B cell (primary cell): Measurements from ENCODE around the gene ACSL1. TPM values are rescaled to one million over a fixed set of nuclear protein-coding genes. Genes with fewer than 3 reads are reported as not detected.

Experiments
- ATAC-seq: fragments of 200-7000 bp; cut with Tn5 transposase; one replicate; pipeline ENCODE4 v1.10.0; 2021; ENCODE audit warnings: low read depth, mild to moderate bottlenecking, moderate number of reproducible peaks, moderate library complexity
- CTCF ChIA-PET: fragments of 350-600 bp; sonication (Branson Sonifier 250); formaldehyde crosslinking; loops from one replicate; lab custom pipeline; 2021; ENCODE audit warnings: antibody characterized with exemption, inconsistent platforms; lab: Charles Lee
- POLR2A ChIA-PET: fragments of 350-600 bp; sonication (Branson Sonifier 250); formaldehyde crosslinking; loops from one replicate; lab custom pipeline; 2021; ENCODE audit warnings: antibody characterized with exemption; lab: Charles Lee
- DNase-seq: peaks from one replicate; pipeline ENCODE4 v3.0.0; 2013
- H2AFZ ChIP-seq: 2 replicates; pipeline ENCODE4 v1.6.1; 2012; ENCODE audit warnings: mild to moderate bottlenecking, low read depth, low read length; ENCODE audit not compliant: insufficient read depth, poor library complexity, severe bottlenecking
- H3K27ac ChIP-seq, 2 donors: 1 replicate in 1 of 2; 2 replicates in 1 of 2; pipeline ENCODE4 v1.5.1; 2012 to 2013; ENCODE audit warnings: low read length in 2 of 2, mild to moderate bottlenecking in 2 of 2, moderate library complexity in 1 of 2
- H3K27me3 ChIP-seq, 4 experiments: fragments of 200-600 bp in 1 of 4; sonication (generic) in 1 of 4; replicated peaks in 1 of 4; 1 replicate in 2 of 4; 2 replicates in 2 of 4; pipeline versions ENCODE4 v1.6.1 to v1.7.0; 2013 to 2016; ENCODE audit warnings: low read length in 3 of 4, mild to moderate bottlenecking in 2 of 4, mixed read lengths in 1 of 4, moderate library complexity in 1 of 4; ENCODE audit not compliant: insufficient read depth in 4 of 4, control insufficient read depth in 3 of 4; ENCODE audit errors: control extremely low read depth in 1 of 4
- H3K36me3 ChIP-seq, 2 experiments: replicated peaks in 1 of 2; 1 replicate in 1 of 2; 2 replicates in 1 of 2; pipeline versions ENCODE4 v1.6.1 to v1.7.1; 2013; ENCODE audit warnings: low read length in 1 of 2; ENCODE audit not compliant: insufficient read depth in 2 of 2, control insufficient read depth in 1 of 2; ENCODE audit errors: control extremely low read depth in 1 of 2, extremely low read depth in 1 of 2
- H3K4me1 ChIP-seq, 2 donors: fragments of 200-600 bp in 1 of 2; sonication (generic) in 1 of 2; 1 replicate in 1 of 2; 2 replicates in 1 of 2; pipeline versions ENCODE4 v1.5.1 to v1.6.1; 2013 to 2017; ENCODE audit warnings: low read length in 2 of 2; ENCODE audit not compliant: control insufficient read depth in 2 of 2, insufficient read depth in 2 of 2
- H3K4me2 ChIP-seq: replicated peaks from 2 replicates; pipeline ENCODE3; 2012; ENCODE audit warnings: mild to moderate bottlenecking, low read depth, low read length; ENCODE audit not compliant: poor library complexity, severe bottlenecking
- H3K4me3 ChIP-seq, 5 experiments: fragments of 200-600 bp in 1 of 5; sonication (generic) in 1 of 5; 1 replicate in 3 of 5; 2 replicates in 2 of 5; pipeline versions ENCODE4 v1.5.1 to v1.7.0; 2011 to 2016; ENCODE audit warnings: low read length in 4 of 5, mild to moderate bottlenecking in 4 of 5, low read depth in 2 of 5, control low read depth in 1 of 5, moderate library complexity in 1 of 5; ENCODE audit not compliant: insufficient read depth in 1 of 5; ENCODE audit errors: control extremely low read depth in 1 of 5, extremely low read depth in 1 of 5
- H3K79me2 ChIP-seq: fragments of 200-600 bp; sonication (generic); one replicate; pipeline ENCODE4 v1.6.0; 2016; ENCODE audit warnings: low read length; ENCODE audit not compliant: control insufficient read depth, insufficient read depth
- H3K9ac ChIP-seq: fragments of 200-600 bp; sonication (generic); 2 replicates; pipeline ENCODE4 v1.6.1; 2017; ENCODE audit warnings: mild to moderate bottlenecking, low read length, moderate library complexity
- H3K9me3 ChIP-seq, 3 donors: one replicate each; pipeline versions ENCODE4 v1.6.1 to v1.7.1; 2013; ENCODE audit warnings: low read length in 2 of 3; ENCODE audit not compliant: control insufficient read depth in 2 of 3, insufficient read depth in 1 of 3; ENCODE audit errors: control extremely low read depth in 1 of 3
- H4K20me1 ChIP-seq: 2 replicates; pipeline ENCODE4 v1.6.0; 2012; ENCODE audit warnings: mild to moderate bottlenecking, low read length; ENCODE audit not compliant: insufficient read depth, control insufficient read depth, poor library complexity, severe bottlenecking
- H3K27ac Mint-ChIP-seq: one replicate; pipeline ENCODE4 v1.8.0; 2021; ENCODE audit warnings: mixed read lengths
- H3K27me3 Mint-ChIP-seq: one replicate; pipeline ENCODE4 v1.8.0; 2021; ENCODE audit warnings: mixed read lengths
- H3K4me1 Mint-ChIP-seq: one replicate; pipeline ENCODE4 v1.8.0; 2021; ENCODE audit warnings: mixed read lengths
- H3K4me3 Mint-ChIP-seq: one replicate; pipeline ENCODE4 v1.8.0; 2021; ENCODE audit warnings: mixed read lengths
- H3K9me3 Mint-ChIP-seq: one replicate; pipeline ENCODE4 v1.8.0; 2022; ENCODE audit warnings: mixed read lengths; ENCODE audit not compliant: insufficient read depth
- CTCF ChIP-seq: fragments of 200-600 bp; IDR thresholded peaks from one replicate; pipeline ENCODE4 v1.8.0; 2022; ENCODE audit warnings: antibody characterized with exemption, mild to moderate bottlenecking
- EZH2 ChIP-seq: IDR thresholded peaks from 2 replicates; pipeline ENCODE4 v1.6.1; 2012; ENCODE audit warnings: borderline replicate concordance, low read depth, mild to moderate bottlenecking, moderate library complexity, low read length; ENCODE audit not compliant: insufficient read depth, poor library complexity, severe bottlenecking
- WGBS: methylation state at CpG from one replicate; pipeline ENCODE4 v1.1.5; 2013; ENCODE audit warnings: missing lambda C conversion rate; ENCODE audit not compliant: insufficient coverage; 5-methylcytosine and 5-hydroxymethylcytosine counted together
- intact Hi-C: fragments of 100-400 bp; cut with micrococcal nuclease; formaldehyde crosslinking; loops from one replicate; pipeline ENCODE4 v1.10.0; 2022
- polyA plus RNA-seq: library from polyadenylated mRNA; depleted of rRNA; stranded (reverse); fragments of >200 nt; gene quantifications from 2 replicates; pipeline ENCODE4 v1.2.3, GENCODE V29; 2012
- total RNA-seq, 2 donors: library from RNA; stranded (reverse); fragments of 120-200 nt in 1 of 2; gene quantifications; 1 replicate in 1 of 2; 2 replicates in 1 of 2; pipeline versions ENCODE4 v1.2.3 to v1.2.4, GENCODE V29; 2013 to 2022

Gene ACSL1
- total and polyA plus RNA-seq, 2 donors (not counting 1 experiment from before 2014, with no cell fraction given): 6.6 to 31.8 TPM

- H3K4me3 ChIP-seq: no peak overlapping the region
- ATAC-seq (no peak), DNase-seq (no peak)
- intact Hi-C loops: loop anchor here (10.0 kb wide), 1 partner anchor 47 kb away; no protein-coding TSS in a partner anchor
- H3K27me3 ChIP-seq: no peaks in the 10 kb centered on the region
- H3K27ac Mint-ChIP-seq: no peak overlapping the region
- ChIA-PET POLR2A (no interaction called here), CTCF (interaction anchor here (1.6 kb wide), 1 partner anchor 43 kb away, joined by 3 read pairs; no protein-coding TSS in a partner anchor)
- H4K20me1 ChIP-seq: no peaks in the 10 kb centered on the region
- TF ChIP-seq CTCF (no peak), EZH2 (no peak)
- no peak overlapping the region for H3K9ac ChIP-seq
- WGBS: 86% methylated on average over 11 of the region's 11 CpGs
- H3K4me1 Mint-ChIP-seq: peaks cover 38% of the 10 kb centered on the region
- H3K4me3 Mint-ChIP-seq: no peak overlapping the region
- peaks cover 22 to 35% of the 10 kb centered on the region in 2 donors for H3K4me1 ChIP-seq
- H2AFZ ChIP-seq: no peak overlapping the region
- no peaks in the 10 kb centered on the region for H3K27me3 Mint-ChIP-seq
- no peak overlapping the region for H3K4me2 ChIP-seq
- no peak overlapping the region for H3K27ac ChIP-seq
- H3K79me2 ChIP-seq: no peaks in the 10 kb centered on the region
- H3K36me3 ChIP-seq: no peaks in the 10 kb centered on the region
- H3K9me3 ChIP-seq: no peaks in the 10 kb centered on the region
- no peaks in the 10 kb centered on the region for H3K9me3 Mint-ChIP-seq
Observed at GRCh38 chr4:184857441-184858121, 31.8 kb upstream of the ACSL1 start.

- no peaks in the 10 kb centered on the region for H3K27me3 ChIP-seq
- DNase-seq: peak; percentile 59
- POLR2A ChIA-PET: interaction anchor here (0.6 to 1.0 kb wide), 4 partner anchors 30 to 376 kb away, joined by 3 to 15 read pairs (median 4); partner anchors contain the start of gene ACSL1
Observed at GRCh38 chr4:184856277-184856609, 30.5 kb upstream of the ACSL1 start.

More at GRCh38 chr4:184856277-184856609, 30.5 kb upstream of the ACSL1 start:
- Histone ChIP-seq H3K27ac (no peak overlapping the region), H3K4me3 (no peak overlapping the region), H4K20me1 (no peaks in the 10 kb centered on the region), H3K9ac (no peak overlapping the region), H2AFZ (no peak overlapping the region), H3K4me1 (peaks cover 29 to 47% of the 10 kb centered on the region in 2 donors), H3K79me2 (no peaks in the 10 kb centered on the region), H3K9me3 (no peaks in the 10 kb centered on the region), H3K4me2 (no peak overlapping the region), H3K36me3 (no peaks in the 10 kb centered on the region)
- intact Hi-C loops: loop anchor here (10.0 kb wide), 1 partner anchor 49 kb away; no protein-coding TSS in a partner anchor
- peaks cover 38% of the 10 kb centered on the region for H3K4me1 Mint-ChIP-seq
- CTCF ChIA-PET: interaction anchor here (0.7 to 1.6 kb wide), 3 partner anchors 42 to 120 kb away, joined by 3 to 5 read pairs (median 3); no protein-coding TSS in a partner anchor
- peak overlapping the region; percentile 72 for H3K4me3 Mint-ChIP-seq
- ATAC-seq: peak; percentile 62
- no peaks in the 10 kb centered on the region for H3K9me3 Mint-ChIP-seq
- no CpG with 5 or more reads among the region's 1 CpG for WGBS
- no peaks in the 10 kb centered on the region for H3K27me3 Mint-ChIP-seq
- H3K27ac Mint-ChIP-seq: peak overlapping the region; percentile 56
- no peak for TF ChIP-seq EZH2
- TF ChIP-seq CTCF: no peak
